T-helper 2 cell treated with Interferon-gamma antibody and Interleukin-4, amounts not matched to agents 100 ng/mL and 5 ng/mL, for 36 hours (primary cell): ENCODE measurements around the gene MYH14. TPM values are rescaled to one million over a fixed set of nuclear protein-coding genes. Genes with fewer than 3 reads are reported as not detected.

ENCODE experiments used
- intact Hi-C: fragments of 100-400 bp; cut with micrococcal nuclease; formaldehyde crosslinking; loops from one replicate; pipeline ENCODE4 v1.15.1; 2023
- total RNA-seq: library from RNA; stranded (reverse); gene quantifications from 2 replicates; pipeline ENCODE4 v1.2.3, GENCODE V29; 2022

Gene MYH14
- total RNA-seq, 1 donor from 2014 or later = not detected

DNA sequence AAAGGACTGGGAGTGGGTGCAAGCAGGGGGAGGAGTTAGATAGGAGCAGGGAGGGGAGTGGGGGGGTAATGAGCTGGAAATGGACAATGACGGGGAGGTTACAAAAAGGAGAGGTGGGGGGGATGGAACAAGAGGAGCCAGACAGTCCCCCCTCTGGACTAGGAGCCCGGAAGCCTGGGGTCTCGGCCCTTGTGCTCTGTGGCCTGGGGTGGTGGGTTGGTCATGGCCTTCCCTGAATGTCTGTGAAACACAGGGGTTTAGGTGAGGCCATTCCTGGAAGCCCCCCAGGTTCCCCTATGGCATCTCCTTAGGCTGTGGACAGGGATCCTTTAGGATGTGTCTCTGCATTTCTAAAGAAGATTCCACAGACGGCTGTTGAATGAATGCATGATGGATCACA is 113.7 kb downstream of the MYH14 start:
- intact Hi-C loops = no loop called here

DNA sequence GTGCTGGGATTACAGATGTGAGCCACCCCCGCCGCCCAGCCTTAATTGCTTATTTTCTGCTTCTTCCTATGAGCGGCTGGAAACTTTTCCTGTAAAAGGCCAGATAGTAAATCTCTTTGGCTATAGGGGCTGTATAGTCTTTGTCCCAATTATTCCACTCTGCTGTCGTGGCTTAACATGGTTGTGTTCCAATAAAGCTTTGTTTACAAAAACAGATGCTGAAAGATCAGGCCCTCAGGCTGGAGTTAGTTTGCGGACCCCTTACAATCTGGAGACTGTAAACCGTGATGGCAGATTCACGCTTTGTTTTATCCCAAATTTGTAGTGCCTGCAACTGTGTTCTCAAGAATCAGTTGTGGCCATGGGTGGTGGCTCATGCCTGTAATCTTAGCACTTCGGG is 115.0 kb downstream of the MYH14 start:
- intact Hi-C loops = no loop called here

DNA sequence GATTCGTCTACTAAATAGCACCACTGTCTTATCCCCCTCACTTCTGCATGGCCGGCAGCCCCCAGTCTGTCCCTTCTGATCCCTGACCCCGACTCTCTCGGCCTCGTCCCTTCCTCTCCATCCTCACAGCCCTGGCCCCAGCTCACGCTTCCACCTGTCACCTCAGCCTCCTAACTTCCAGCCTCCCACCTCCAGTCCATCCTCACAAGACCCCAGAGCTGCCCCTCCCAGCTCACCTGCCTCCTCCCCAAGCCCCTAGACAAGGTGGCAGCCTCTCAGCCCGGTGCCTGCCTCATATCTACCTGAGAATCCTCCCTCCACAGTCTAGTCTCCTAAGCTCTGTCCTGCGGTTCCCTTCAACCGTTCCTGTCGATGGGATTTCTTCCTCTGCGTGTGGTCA is 115.7 kb downstream of the MYH14 start:
- intact Hi-C loops = no loop called here

DNA sequence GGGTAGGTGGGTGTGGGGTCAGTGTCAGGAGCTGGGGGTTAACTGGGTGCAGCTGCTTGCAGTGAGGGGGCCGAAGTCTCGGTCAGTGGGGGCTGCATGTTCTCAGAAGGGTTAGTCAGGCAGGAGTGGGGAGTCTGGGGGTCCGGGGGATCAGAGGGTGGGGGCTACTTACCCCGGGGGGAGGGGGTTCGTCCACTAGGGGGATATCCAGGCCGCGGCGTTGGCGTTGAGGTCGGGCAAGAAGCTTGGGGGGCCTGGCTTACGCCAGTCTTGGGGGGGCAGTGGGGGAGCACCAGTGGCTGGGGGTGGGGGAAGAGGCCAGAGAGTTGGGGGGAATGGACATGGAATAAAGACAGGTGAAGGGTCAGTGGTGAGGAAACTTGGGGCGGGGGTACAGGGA is 116.6 kb downstream of the MYH14 start:
- intact Hi-C loops = loop anchor here (10.0 kb wide), 1 partner anchor 1385 kb away; no protein-coding TSS in a partner anchor

DNA sequence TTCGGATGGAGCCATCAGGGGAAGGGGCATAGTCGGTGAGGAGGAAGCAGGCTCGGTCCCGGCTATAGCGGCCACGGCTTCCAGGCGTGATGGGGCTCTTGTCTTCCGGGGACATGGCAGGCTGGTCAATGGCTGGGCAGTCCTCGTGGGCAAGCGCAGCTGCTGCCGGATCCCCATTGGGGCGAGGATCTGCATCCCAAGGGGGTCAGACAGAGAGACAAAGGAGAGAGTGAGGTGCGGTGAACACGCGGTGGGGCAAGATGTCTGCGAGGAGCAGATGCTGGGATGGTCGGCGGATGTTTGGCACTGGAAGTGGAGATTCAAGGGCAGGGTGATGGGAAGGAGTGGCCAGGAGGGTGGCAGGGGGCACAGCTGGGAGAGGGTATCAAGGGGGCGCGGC is 117.2 kb downstream of the MYH14 start:
- intact Hi-C loops = loop anchor here (10.0 kb wide), 1 partner anchor 1384 kb away; no protein-coding TSS in a partner anchor

DNA sequence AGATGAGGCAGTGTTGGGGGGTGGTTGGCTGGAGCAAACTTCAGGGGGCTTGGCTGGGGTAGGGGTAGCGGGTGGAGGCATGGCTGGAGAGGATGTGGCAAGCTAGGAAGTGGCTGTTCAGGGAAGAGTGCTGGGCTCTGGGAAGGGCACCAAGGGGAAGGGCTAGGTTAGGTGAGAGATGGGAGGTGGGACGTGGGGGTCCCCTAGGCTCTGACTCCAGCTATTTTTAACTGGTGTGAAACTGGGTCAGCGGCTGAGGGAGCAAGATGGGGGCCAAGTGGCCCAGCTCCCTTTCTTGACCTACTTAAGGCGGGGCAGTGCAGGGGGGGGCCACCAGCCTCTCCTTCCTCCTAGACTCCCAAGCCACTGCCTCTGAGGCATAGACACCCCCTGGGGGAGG is 118.4 kb downstream of the MYH14 start:
- intact Hi-C loops = loop anchor here (10.0 kb wide), 1 partner anchor 1383 kb away; no protein-coding TSS in a partner anchor

DNA sequence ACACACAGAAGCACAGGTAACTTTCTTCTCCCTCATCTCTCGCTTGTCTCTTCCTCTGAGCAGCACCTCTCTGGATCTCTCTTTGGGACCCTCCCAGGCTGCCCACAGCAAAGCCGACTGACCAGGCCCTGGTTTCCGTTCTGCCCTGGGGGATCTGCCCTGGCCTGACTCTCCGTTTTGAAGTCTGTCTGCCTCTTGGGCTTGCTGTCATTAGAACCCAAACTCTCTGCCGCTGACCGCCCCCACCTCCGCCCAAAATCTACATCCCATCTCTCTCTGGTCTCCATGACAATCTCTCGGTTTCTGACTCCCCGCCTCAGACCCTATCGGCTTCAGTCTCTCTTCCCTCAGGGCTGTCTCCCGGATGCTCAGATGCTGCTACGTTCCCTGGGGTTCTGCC is 118.8 kb downstream of the MYH14 start:
- intact Hi-C loops = loop anchor here (10.0 kb wide), 1 partner anchor 1383 kb away; no protein-coding TSS in a partner anchor

DNA sequence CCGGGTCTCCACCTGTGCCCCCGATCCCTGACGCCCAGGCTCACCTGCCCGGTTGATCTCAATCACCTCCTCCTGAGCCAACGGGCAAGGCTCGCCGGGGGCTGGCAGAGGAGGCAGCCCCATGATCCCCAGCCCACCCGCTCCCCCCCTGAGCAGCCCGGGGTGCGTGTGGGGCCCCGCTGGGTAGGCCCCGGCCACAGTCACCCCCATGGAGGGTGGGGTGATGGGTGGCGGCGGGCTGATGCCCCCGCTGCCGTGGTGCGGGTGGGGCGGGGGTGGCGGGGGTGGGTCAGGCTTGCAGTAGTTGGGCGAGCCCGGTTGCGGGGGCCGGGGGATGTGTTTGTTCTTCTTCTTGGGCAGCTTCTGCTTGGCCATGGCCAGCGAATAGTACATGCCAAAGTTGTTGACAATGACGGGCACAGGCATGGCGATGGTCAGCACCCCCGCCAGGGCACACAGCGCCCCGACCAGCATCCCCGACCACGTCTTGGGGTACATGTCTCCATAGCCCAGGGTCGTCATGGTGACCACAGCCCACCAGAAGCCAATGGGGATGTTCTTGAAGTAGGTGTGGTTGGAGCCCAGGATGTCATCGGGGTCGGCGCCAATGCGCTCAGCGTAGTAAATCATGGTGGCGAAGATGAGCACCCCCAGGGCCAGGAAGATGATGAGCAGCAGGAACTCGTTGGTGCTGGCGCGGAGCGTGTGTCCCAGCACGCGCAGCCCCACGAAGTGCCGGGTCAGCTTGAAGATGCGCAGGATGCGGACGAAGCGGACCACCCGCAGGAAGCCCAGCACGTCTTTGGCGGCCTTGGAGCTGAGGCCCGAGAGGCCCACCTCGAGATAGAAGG is 119.7 kb downstream of the MYH14 start:
- intact Hi-C loops = loop anchor here (10.0 kb wide), 1 partner anchor 1382 kb away; no protein-coding TSS in a partner anchor

DNA sequence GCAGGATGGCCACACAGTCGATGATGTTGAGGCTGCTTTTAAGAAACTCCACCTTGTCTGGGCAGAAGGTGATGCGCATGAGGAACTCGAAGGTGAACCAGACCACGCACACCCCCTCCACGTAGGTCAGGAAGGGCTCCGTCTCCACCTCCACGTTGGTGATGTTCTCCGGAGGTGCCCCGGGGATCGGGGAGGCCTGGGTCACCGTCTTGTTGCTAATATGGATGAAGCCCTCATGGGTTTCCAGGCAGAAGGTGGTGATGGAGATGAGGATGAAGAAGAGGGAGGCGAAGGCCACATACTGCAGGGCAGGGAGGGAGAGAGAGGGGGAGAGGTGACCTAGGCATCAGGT is 120.3 kb downstream of the MYH14 start:
- intact Hi-C loops = loop anchor here (10.0 kb wide), 1 partner anchor 1381 kb away; no protein-coding TSS in a partner anchor

DNA sequence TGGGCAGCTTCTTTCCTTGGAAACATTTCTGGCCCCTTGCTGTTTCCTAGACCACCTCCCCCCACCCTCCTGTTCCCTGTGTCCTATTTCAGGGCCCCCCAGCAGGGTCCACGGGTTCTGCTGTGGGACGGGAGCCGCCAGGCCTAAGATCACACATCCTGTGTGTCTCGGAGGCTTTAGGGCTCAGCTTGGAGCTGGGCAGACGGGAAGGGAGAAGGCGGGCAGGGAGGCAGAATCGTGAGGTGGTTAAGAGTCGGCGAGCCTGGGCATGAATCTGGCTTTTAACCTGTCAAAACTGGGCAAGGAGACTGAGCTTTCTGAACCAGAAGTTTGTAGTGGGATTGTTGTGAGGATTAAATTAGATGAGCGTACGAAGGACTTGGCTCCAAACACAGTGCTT is 120.9 kb downstream of the MYH14 start:
- intact Hi-C loops = loop anchor here (10.0 kb wide), 1 partner anchor 1380 kb away; no protein-coding TSS in a partner anchor

DNA sequence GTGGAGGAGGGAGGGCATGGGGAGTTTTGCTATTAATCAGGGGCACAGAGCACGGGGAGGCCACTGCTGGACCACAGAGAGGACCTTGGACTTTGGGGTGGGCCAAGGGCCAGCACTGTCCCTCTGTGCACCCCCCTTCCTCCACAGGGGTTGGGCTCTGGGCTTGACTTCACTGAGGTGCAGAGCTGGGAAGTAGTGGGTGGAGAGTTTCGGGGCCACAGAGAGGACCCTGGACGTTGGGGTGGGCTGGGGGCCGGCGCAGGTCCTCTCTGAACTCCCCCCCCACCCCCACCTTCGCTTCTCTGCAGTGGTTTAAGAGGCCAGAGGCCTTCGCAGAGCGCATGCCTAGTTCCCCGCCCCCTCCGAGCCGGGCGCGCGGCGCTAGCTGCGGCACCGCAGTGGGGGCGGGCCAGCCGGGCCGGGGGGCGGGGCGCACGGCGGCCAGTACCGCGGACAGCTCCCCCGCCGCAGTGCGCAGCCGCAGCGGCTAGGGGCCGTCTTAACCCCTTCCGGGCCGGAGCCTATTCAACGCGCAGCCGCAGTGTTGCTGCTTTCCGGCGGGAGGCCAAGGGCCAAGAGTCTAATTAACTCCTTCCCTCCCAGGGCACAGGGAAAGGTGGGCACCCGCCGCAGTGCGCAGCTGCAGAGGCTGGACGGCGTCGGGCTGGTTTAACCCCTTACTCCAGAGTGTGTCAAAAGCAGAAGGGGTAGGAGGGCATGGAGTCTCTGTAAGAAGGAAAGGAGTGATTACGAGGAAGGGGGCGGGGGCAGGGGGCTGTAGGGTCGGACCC is 122.1 kb downstream of the MYH14 start:
- intact Hi-C loops = loop anchor here (10.0 kb wide), 1 partner anchor 1379 kb away; no protein-coding TSS in a partner anchor

DNA sequence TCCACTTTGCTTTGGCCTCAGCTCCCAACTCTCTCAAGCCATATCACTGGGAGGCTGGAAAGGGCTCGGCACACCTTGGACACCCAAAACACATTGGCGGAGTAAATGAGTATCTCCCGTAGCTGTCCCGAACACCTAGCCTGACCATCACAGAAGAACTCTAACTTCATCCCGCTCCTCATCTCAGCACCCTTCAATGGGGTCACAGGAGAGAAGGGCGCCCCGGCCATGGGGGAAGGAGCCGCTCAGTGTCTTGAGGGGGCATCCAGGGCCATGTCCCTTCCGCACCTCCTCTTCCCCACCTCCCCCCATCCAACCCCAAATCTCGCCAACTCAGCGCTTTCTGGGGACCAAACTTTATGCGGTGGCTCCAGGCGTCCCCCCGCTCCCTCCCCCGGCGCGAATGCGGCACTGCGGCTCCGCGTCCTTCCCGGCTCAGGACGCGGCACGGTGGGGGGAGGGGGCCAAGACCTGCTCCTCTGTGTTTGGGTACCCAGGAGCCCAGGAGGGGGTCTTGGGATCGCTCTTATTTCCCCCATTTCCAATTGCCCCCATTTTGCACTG is 122.8 kb downstream of the MYH14 start:
- intact Hi-C loops = loop anchor here (10.0 kb wide), 1 partner anchor 1379 kb away; no protein-coding TSS in a partner anchor

DNA sequence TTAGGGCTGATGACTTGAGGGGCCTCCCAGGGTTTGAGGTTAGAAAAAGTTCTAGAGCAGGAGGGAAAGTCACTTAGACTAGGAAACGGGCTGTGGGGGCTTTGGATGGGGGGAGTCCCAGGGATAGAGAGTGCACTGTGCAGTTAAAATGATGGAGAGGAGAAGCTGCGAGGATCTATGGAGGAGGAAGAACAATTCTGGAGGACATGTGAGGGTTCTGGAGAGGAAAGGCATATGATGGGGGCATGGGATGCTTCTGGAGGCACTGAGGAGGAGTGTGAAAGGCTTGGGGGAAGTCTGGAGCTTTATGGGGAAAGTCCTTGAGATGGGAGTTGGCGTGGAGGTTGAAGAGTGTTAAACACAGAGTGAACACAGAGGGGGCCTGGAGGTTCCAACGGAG is 123.6 kb downstream of the MYH14 start:
- intact Hi-C loops = loop anchor here (10.0 kb wide), 1 partner anchor 1378 kb away; no protein-coding TSS in a partner anchor

DNA sequence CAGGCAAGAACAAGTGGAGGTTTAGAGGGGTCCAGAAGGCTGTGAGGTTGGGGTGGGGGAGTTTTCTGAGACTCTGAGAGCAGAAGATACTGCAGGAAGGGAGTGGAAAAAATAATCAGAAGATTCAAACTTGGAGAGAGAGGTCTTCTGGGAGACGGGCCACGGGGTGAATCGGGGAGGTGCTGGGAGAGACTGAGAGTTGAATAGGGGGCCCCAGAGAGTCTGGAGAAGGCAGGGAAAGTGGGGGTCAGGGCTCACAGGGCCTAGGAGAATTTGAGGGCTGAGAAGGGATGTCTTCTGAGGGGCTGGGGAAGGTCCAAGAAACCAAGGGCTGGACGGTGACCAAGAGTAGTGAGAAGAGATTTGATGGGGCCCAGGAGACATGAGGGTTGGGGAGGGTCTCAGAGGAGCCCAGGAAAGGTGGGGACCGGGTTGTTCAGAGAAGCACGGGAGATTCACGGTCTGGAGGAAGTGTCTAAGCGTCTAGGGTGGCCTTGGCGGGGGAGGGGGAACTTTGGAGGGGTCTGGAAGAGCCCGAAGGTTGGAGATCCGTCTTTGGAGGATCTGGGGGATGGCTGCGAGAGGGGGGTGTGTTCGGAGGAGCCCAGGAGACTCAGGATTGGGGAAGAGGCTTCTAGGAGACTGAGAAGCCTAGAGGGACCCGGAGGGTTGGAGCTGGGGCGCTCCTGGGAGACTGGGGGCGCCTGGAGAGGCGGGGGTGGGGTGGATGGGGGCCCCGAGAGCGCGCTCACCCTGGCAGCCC is 124.2 kb downstream of the MYH14 start:
- intact Hi-C loops = loop anchor here (2.0 to 10.0 kb wide), 2 partner anchors 49 to 1377 kb away; partner anchors contain the start of gene NR1H2

DNA sequence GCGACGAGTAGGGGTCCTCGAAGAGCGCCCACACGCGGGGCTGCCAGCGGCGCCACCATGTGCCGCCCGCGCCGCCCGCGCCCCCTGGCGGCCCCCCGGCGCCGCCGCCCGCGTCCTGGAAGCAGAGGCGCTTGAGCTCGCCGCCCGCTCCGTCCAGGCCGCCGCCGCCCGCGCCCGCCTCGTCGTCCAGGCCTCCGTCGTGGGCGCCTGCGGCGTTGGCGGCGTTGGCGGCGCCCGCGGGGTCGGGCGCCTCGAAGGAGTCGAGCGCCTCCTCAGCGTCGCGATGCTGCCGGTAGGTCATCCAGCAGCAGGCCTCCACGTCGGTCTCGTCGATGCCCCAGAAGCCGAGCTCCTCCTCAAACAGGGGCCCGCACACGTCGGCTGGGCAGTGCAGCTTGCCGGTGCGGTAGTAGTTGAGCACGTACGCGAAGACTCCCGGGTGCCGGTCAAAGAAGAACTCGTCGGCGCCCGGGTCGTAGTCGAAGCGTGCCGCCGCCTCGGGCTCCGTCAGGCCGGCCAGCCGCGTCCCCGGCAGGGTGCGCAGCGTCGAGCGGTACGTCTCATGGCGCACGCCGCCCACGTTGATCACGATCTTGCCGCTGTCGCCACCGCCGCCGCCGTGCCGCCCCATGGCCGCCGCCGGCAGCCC is 124.9 kb downstream of the MYH14 start:
- intact Hi-C loops = loop anchor here (2.0 to 10.0 kb wide), 2 partner anchors 48 to 1376 kb away; partner anchors contain the start of gene NR1H2

DNA sequence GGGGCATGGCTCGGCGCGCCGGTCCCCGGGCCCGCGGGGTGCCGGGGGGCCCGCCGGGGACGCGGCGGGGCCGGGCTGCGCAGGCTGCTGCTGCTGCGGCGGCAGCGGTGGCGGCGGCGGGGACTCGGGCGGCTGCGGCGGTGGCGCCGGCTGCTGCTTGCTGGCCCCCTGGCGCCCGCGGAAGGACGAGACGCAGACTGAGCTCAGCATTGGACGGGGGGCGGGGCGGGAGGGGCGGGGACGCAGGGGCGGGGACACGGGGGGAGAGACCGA is 125.4 kb downstream of the MYH14 start:
- intact Hi-C loops = loop anchor here (2.0 to 10.0 kb wide), 2 partner anchors 48 to 1376 kb away; partner anchors contain the start of gene NR1H2

DNA sequence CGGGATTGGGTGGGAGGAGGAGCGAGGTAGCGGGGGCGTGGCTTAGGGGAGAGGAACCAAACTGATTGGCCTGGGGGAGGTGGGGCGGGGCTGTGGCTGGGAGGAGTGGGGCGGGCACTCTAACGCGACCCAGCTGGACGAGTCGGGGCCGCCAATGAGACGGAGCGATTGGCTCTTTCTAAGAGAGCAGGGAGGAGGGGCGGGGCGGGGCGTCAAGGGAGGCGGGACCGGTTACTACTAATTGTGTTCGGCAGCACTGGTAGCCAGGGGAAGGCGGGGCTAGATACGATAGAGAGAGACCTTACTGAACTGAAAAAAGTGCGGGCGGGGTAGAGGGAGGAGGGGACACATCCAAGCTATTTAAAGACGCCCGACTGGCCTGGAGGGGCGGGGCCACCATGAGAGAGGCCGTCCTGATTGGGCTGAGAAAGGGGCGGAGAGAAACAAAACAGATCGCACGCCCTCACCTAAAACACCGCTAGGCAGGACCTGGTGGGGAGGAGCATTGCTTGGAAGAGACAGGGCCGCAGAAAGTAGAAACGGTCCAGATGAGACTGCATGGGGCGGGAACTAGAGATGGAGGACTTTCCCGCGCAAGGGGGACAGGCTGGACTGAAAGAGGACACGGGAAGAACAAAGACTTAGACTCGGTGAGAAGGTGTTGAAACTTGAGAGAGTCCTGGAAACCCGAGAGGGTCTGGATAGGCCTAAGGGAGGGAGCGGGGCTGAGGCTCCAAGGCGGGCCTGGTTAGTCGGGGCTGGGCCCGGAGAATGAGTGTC is 125.9 kb downstream of the MYH14 start, which contains the start of gene KCNC3:
Gene KCNC3 (minus strand): TSS at position 232 of the 780 bp plus-strand sequence. CDS start 295 bp downstream, outside the sequence.
- intact Hi-C loops = loop anchor here (2.0 to 10.0 kb wide), 2 partner anchors 47 to 1375 kb away; partner anchors contain the start of gene NR1H2

DNA sequence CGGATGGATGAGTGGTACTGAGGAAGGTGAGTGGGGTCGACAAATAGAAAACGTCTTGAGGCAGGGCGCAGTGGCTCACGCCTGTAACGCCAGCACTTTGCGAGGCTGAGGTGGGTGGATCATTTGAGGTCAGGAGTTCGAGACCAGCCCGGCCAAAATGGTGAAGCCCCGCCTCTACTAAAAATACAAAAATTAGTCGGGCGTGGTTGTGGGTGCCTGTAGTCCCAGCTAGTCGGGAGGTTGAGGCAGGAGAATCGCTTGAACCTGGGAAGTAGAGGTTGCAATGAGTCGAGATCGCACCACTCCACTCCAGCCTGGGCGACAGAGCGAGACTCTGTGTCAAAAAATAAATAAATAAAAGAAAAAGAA is 126.5 kb downstream of the MYH14 start:
- intact Hi-C loops = loop anchor here (2.0 to 10.0 kb wide), 3 partner anchors 47 to 1375 kb away; partner anchors contain the start of gene NR1H2
